Neutrophil (primary cell): ENCODE results near the gene DPM2.

Source experiments
- H3K27ac ChIP-seq: fragments of 200-600 bp; sonication (generic); 2 replicates; pipeline ENCODE4 v1.5.1; 2016; ENCODE audit warnings: mild to moderate bottlenecking, moderate library complexity
- H3K27me3 ChIP-seq: fragments of 200-600 bp; sonication (generic); 2 replicates; pipeline ENCODE4 v1.6.0; 2016; ENCODE audit warnings: mild to moderate bottlenecking
- H3K36me3 ChIP-seq: fragments of 200-600 bp; sonication (generic); 2 replicates; pipeline ENCODE4 v1.5.1; 2017
- H3K4me1 ChIP-seq, 2 experiments: fragments of 200-600 bp in 1 of 2; sonication (generic) in 1 of 2; 1 replicate in 1 of 2; 2 replicates in 1 of 2; pipeline versions ENCODE4 v1.5.1 to v1.6.1; 2013 to 2016; ENCODE audit warnings: low read depth in 1 of 2, low read length in 1 of 2, mild to moderate bottlenecking in 1 of 2, moderate library complexity in 1 of 2; ENCODE audit not compliant: control insufficient read depth in 1 of 2, insufficient read depth in 1 of 2
- H3K4me3 ChIP-seq, 2 experiments: fragments of 200-600 bp in 1 of 2; sonication (generic) in 1 of 2; 1 replicate in 1 of 2; 2 replicates in 1 of 2; pipeline ENCODE4 v1.5.1; 2013 to 2016; ENCODE audit warnings: low read depth in 1 of 2, low read length in 1 of 2, mild to moderate bottlenecking in 1 of 2, moderate library complexity in 1 of 2
- H3K9me3 ChIP-seq: fragments of 200-600 bp; sonication (generic); 2 replicates; pipeline ENCODE4 v1.5.1; 2016
- CTCF ChIP-seq: fragments of 200-600 bp; sonication (generic); IDR thresholded peaks from 2 replicates; pipeline ENCODE4 v1.5.1; 2016; ENCODE audit warnings: antibody characterized with exemption

DPM2 gene

DNA sequence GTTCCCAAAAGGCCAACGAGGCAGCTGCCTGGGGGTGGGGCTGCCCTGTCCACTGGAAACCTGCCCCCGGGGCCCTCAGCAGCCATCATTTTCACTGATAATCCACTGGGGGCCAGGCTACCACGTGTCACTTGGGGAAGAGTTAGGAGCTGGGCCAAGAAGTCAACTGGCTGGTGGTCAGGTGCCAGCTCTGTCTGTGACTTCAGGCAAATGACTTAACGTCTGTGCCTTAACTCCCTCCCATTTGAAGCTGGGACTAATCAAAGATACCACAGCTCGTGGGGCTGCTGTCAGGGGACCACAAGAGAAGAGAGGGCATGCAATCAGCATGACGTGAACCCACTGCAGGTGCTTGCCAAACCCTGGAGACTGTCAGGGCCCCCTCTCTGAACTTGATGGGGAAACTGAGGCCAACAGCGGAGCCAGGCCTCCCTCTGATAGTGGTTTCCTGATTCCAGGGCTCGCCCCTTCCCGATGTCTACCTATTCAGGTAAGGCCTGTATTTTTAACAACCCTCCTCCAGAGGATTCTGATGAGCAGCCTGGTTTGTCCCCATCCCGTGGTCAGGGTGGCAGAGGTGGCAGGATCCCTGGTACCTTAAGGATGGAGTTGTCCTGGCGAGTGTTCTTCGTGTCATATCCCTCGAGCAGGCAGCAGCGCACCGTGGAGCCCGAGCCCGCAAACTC is 12.3 kb upstream of the DPM2 start:
- Histone ChIP-seq H3K27me3 (no peaks in the 10 kb centered on the region), H3K4me1 (no peaks in the 10 kb centered on the region), H3K27ac (no peak overlapping the region), H3K9me3 (no peaks in the 10 kb centered on the region), H3K4me3 (no peak overlapping the region), H3K36me3 (no peaks in the 10 kb centered on the region)
- TF ChIP-seq CTCF: no peak

DNA sequence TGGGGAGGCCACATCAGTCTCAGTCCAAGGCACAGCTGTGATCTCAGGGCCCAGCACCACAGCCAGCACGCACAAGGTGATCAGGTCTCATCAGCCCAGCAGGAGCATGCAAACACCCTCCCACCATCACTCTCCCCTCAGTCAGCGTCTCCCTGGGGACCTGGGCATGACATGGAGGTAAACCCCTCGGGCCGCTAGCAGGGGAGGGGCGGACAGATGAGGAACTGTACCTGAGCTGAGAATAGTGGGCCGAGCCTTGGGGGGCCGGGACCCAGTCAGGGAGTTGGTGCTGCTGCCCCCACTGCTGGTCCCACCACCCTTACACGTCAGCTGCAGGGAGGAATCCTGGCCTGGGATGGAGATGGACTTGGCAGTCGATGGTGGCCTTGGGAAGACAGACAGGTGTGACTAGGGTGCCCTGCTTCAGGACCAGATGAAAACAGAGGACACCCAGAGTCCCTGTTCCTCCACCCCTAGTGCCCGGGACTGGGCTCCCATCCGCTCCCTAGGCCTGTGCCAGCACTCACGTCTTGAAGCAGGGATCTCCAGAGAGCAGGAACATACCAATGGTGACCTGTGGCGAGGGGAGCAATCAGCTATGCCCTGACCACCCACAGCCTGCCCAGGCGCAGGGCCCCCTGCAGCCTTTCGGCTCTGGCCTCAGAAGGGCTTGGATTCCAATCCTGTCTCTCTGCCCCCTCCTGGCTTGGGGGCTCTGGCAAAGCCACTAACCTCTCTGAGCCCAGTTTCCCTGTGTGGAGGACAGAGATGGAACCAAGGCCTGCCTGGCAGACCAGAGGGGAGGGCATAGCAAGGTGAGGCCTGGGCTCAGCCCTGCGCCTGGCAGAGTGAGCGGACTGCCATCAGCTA is 10.4 kb upstream of the DPM2 start:
- Histone ChIP-seq H3K9me3 (no peaks in the 10 kb centered on the region), H3K4me1 (peaks cover 6 to 11% of the 10 kb centered on the region in 2 experiments), H3K4me3 (no peak overlapping the region), H3K27me3 (no peaks in the 10 kb centered on the region), H3K36me3 (no peaks in the 10 kb centered on the region), H3K27ac (no peak overlapping the region)
- no peak for TF ChIP-seq CTCF

- Histone ChIP-seq H3K27me3 (no peaks in the 10 kb centered on the region), H3K27ac (no peak overlapping the region), H3K4me1 (peaks cover 8 to 17% of the 10 kb centered on the region in 2 experiments), H3K9me3 (no peaks in the 10 kb centered on the region), H3K36me3 (no peaks in the 10 kb centered on the region), H3K4me3 (no peak overlapping the region)
- no peak for TF ChIP-seq CTCF
Observed at GRCh38 chr9:127946728-127947127, 9.1 kb upstream of the DPM2 start.

- Histone ChIP-seq H3K36me3 (no peaks in the 10 kb centered on the region), H3K9me3 (no peaks in the 10 kb centered on the region), H3K4me3 (no peak overlapping the region), H3K4me1 (peaks cover 8 to 17% of the 10 kb centered on the region in 2 experiments), H3K27ac (no peak overlapping the region), H3K27me3 (no peaks in the 10 kb centered on the region)
- no peak for TF ChIP-seq CTCF
Observed at GRCh38 chr9:127945942-127946341, 8.3 kb upstream of the DPM2 start.

- H3K36me3 ChIP-seq: no peaks in the 10 kb centered on the region
- no peaks in the 10 kb centered on the region for H3K9me3 ChIP-seq
- H3K4me3 ChIP-seq: no peak overlapping the region
- H3K4me1 ChIP-seq: peaks cover 8 to 17% of the 10 kb centered on the region in 2 experiments
- H3K27me3 ChIP-seq: no peaks in the 10 kb centered on the region
- no peak for TF ChIP-seq CTCF
- H3K27ac ChIP-seq: no peak overlapping the region
Observed at GRCh38 chr9:127945338-127945737, 7.7 kb upstream of the DPM2 start.
